Stomach (tissue), 9 donors: ENCODE data around the gene NTRK3. TPM values are rescaled to one million over a fixed set of nuclear protein-coding genes. Genes with fewer than 3 reads are reported as not detected.

Experiments
- DNase-seq, 2 donors: peaks; one replicate each; pipeline versions ENCODE4 v3.0.0 to v3.0.0-alpha.2; 2013 to 2019
- H3K27ac ChIP-seq, 5 donors: fragments of 200-600 bp in 4 of 5; sonication (generic) in 4 of 5; one replicate each; pipeline ENCODE4 v1.5.1; 2013 to 2019; ENCODE audit warnings: mild to moderate bottlenecking in 1 of 5, moderate library complexity in 1 of 5
- H3K27me3 ChIP-seq, 3 donors: fragments of 200-600 bp; sonication (generic); one replicate each; pipeline ENCODE4 v1.5.1; 2017 to 2019; ENCODE audit warnings: mixed run types in 1 of 3
- H3K36me3 ChIP-seq, 4 donors: fragments of 200-600 bp; sonication (generic); 1 replicate in 3 of 4; 2 replicates in 1 of 4; pipeline ENCODE4 v1.5.1; 2016 to 2019
- H3K4me1 ChIP-seq, 4 donors: fragments of 200-600 bp; sonication (generic); one replicate each; pipeline ENCODE4 v1.5.1; 2016 to 2019
- H3K4me3 ChIP-seq, 4 donors: fragments of 200-600 bp; sonication (generic) in 3 of 4; one replicate each; pipeline ENCODE4 v1.5.1; 2016 to 2019; ENCODE audit warnings: mild to moderate bottlenecking in 1 of 4
- H3K9me3 ChIP-seq, 4 donors: fragments of 200-600 bp; sonication (generic); one replicate each; pipeline ENCODE4 v1.5.1; 2016 to 2019
- EP300 ChIP-seq: sonication (generic); formaldehyde crosslinking; IDR thresholded peaks from one replicate; pipeline ENCODE4 v1.6.1; 2017; ENCODE audit warnings: antibody characterized with exemption
- POLR2A ChIP-seq, 4 donors: fragments of 450-650 bp; IDR thresholded peaks; one replicate each; pipeline ENCODE4 v1.6.1; 2016; ENCODE audit warnings: antibody characterized with exemption in 4 of 4, control low read depth in 2 of 4, mild to moderate bottlenecking in 1 of 4, moderate library complexity in 1 of 4
- POLR2AphosphoS5 ChIP-seq, 3 donors: sonication (generic); formaldehyde crosslinking; IDR thresholded peaks; one replicate each; pipeline ENCODE4 v1.6.1; 2016; ENCODE audit warnings: antibody characterized with exemption in 3 of 3
- WGBS, 5 donors: extraction: QIAGEN DNeasy Blood & Tissue Kit in 3 of 5; methylation state at CpG; one replicate each; pipeline versions ENCODE4 v1.1.5 to v1.1.7; 2013 to 2018; 5-methylcytosine and 5-hydroxymethylcytosine counted together
- intact Hi-C: fragments of 100-400 bp; cut with DNase I; formaldehyde crosslinking; loops from one replicate; pipeline ENCODE4 v1.15.1; 2023; ENCODE audit warnings: low total_unique reads
- polyA plus RNA-seq, 3 donors: library from polyadenylated mRNA; stranded (reverse); fragments of 200-250 nt; gene quantifications; one replicate each; pipeline ENCODE4 v1.2.3, GENCODE V29; 2013
- total RNA-seq, 5 donors: library from RNA; depleted of rRNA; stranded (reverse); fragments of >200 nt; gene quantifications; one replicate each; pipeline versions ENCODE4 v1.1.0 to v1.2.3, GENCODE V29; 2014 to 2016
- TF ChIP-seq, protein P1 (sequence below), 7 experiments: fragments of 450-650 bp in 4 of 7; fragments of 200-600 bp in 3 of 7; sonication (generic) in 3 of 7; IDR thresholded peaks; one replicate each; pipeline ENCODE4 v1.5.1; 2016 to 2019; ENCODE audit warnings: antibody characterized with exemption in 7 of 7, control low read depth in 2 of 7, mild to moderate bottlenecking in 1 of 7
- donor health status: healthy with polysubstance abuse.
- donor health status: Bipolar disorder and iron deficiency.
- donor health status: healthy.

Gene NTRK3
- total and polyA plus RNA-seq, 8 donors = under 0.01 to 18.2 (median 1.0) TPM; not detected in 1

GRCh38 chr15:88238618-88239430, 17.7 kb downstream of the NTRK3 start:
- TF ChIP-seq POLR2AphosphoS5 (IDR thresholded peaks at IDR 0.05) (no peak), EP300 (no peak)
- no peaks in the 10 kb centered on the region for H3K4me1 ChIP-seq
- peaks cover 0 to 7% (median 0%) of the 10 kb centered on the region in 3 donors for H3K27me3 ChIP-seq
- intact Hi-C loops = no loop called here
- no peak for DNase-seq
- 47 to 58% (median 54%) methylated on average over 8 of the region's 8 CpGs for WGBS, 5 donors
- H3K36me3 ChIP-seq = no peaks in the 10 kb centered on the region
- no peaks in the 10 kb centered on the region for H3K9me3 ChIP-seq
- no peak overlapping the region for H3K27ac ChIP-seq
- no peak overlapping the region for H3K4me3 ChIP-seq

- no peak for DNase-seq
- Histone ChIP-seq H3K4me3 (no peak overlapping the region), H3K27ac (no peak overlapping the region), H3K27me3 (peaks cover 0 to 7% (median 0%) of the 10 kb centered on the region in 3 donors), H3K4me1 (no peaks in the 10 kb centered on the region), H3K9me3 (no peaks in the 10 kb centered on the region), H3K36me3 (no peaks in the 10 kb centered on the region)
- WGBS, 5 donors = 70 to 88% (median 82%) methylated on average over 8 of the region's 8 CpGs
- intact Hi-C loops = no loop called here
- TF ChIP-seq EP300 (no peak), POLR2A (IDR thresholded peaks at IDR 0.05) (no peak), POLR2AphosphoS5 (IDR thresholded peaks at IDR 0.05) (no peak)
- TF ChIP-seq, protein P1, sequence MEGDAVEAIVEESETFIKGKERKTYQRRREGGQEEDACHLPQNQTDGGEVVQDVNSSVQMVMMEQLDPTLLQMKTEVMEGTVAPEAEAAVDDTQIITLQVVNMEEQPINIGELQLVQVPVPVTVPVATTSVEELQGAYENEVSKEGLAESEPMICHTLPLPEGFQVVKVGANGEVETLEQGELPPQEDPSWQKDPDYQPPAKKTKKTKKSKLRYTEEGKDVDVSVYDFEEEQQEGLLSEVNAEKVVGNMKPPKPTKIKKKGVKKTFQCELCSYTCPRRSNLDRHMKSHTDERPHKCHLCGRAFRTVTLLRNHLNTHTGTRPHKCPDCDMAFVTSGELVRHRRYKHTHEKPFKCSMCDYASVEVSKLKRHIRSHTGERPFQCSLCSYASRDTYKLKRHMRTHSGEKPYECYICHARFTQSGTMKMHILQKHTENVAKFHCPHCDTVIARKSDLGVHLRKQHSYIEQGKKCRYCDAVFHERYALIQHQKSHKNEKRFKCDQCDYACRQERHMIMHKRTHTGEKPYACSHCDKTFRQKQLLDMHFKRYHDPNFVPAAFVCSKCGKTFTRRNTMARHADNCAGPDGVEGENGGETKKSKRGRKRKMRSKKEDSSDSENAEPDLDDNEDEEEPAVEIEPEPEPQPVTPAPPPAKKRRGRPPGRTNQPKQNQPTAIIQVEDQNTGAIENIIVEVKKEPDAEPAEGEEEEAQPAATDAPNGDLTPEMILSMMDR (IDR thresholded peaks at IDR 0.05) = no peak
These were observed 21.8 kb downstream of the NTRK3 start for GRCh38 chr15:88234711-88235110.

- TF ChIP-seq POLR2A (IDR thresholded peaks at IDR 0.05) = no peak
- no peak for TF ChIP-seq POLR2AphosphoS5 (IDR thresholded peaks at IDR 0.05)
- TF ChIP-seq, protein P1 (IDR thresholded peaks at IDR 0.05) = no peak
- no peak for TF ChIP-seq EP300
- H3K9me3 ChIP-seq = no peaks in the 10 kb centered on the region
- H3K27me3 ChIP-seq = peaks cover 0 to 10% (median 0%) of the 10 kb centered on the region in 3 donors
- no peak for DNase-seq
- no peaks in the 10 kb centered on the region for H3K36me3 ChIP-seq
- 77 to 82% (median 78%) methylated on average over 9 of the region's 9 CpGs for WGBS, 5 donors
- no peak overlapping the region for H3K4me3 ChIP-seq
- H3K27ac ChIP-seq = no peak overlapping the region
- no peaks in the 10 kb centered on the region for H3K4me1 ChIP-seq
- intact Hi-C loops = no loop called here
These were observed 22.6 kb downstream of the NTRK3 start for GRCh38 chr15:88233921-88234320.

GRCh38 chr15:88232771-88233201, 23.8 kb downstream of the NTRK3 start:
- H3K4me1 ChIP-seq = no peaks in the 10 kb centered on the region
- H3K9me3 ChIP-seq = no peaks in the 10 kb centered on the region
- no peak overlapping the region for H3K27ac ChIP-seq
- no peak for DNase-seq
- intact Hi-C loops = no loop called here
- WGBS, 5 donors = 61 to 81% (median 76%) methylated on average over 4 of the region's 4 CpGs
- H3K4me3 ChIP-seq = no peak overlapping the region
- no peaks in the 10 kb centered on the region for H3K36me3 ChIP-seq
- no peak for TF ChIP-seq POLR2AphosphoS5 (IDR thresholded peaks at IDR 0.05)
- TF ChIP-seq POLR2A (IDR thresholded peaks at IDR 0.05) = no peak
- TF ChIP-seq, protein P1 (IDR thresholded peaks at IDR 0.05) = no peak
- TF ChIP-seq EP300 = no peak
- peaks cover 0 to 21% (median 0%) of the 10 kb centered on the region in 3 donors for H3K27me3 ChIP-seq
